Measurements from ENCODE around the gene SLC29A1. TPM values are rescaled to one million over a fixed set of nuclear protein-coding genes. Genes with fewer than 3 reads are reported as not detected.

The SLC29A1 gene
- 10 to 100 TPM; 11.6 to 18.5 TPM for polyA plus RNA-seq

- Histone ChIP-seq H3K27ac (ENCODE audit: low read depth in 2 of 2, low read length in 1 of 2) (peak within 1 kb of the TSS; percentile 53 to 81), H3K36me3 (ENCODE audit: control insufficient read depth in 2 of 2, insufficient read depth in 2 of 2, low read length in 1 of 2) (peaks cover 0 to 2% of the 10 kb centered on the region in 2 donors), H3K27me3 (ENCODE audit: control insufficient read depth in 1 of 2, insufficient read depth in 2 of 2, low read length in 2 of 2) (no peaks in the 10 kb centered on the region), H3K9me3 (ENCODE audit: control insufficient read depth in 2 of 2, insufficient read depth in 1 of 2, low read depth in 1 of 2, low read length in 1 of 2) (no peaks in the 10 kb centered on the region), H3K4me1 (ENCODE audit: control insufficient read depth in 2 of 2, insufficient read depth in 2 of 2, low read length in 1 of 2) (peaks cover 3 to 14% of the 10 kb centered on the region in 2 donors), H3K4me3 (ENCODE audit: low read depth in 1 of 2, low read length in 2 of 2) (peak within 1 kb of the TSS; percentile 48 to 52)
- 1% methylated on average over 42 to 73 of the region's 73 CpGs for WGBS, 2 donors
These were observed at the start of gene SLC29A1 for GRCh38 chr6:44223319-44224028. SLC29A1 (plus strand) TSS chr6:44223595; CDS start chr6:44227314, 3,719 bp downstream.

- Histone ChIP-seq H3K9me3 (ENCODE audit: control insufficient read depth in 2 of 2, insufficient read depth in 1 of 2, low read depth in 1 of 2, low read length in 1 of 2) (no peaks in the 10 kb centered on the region), H3K4me1 (ENCODE audit: control insufficient read depth in 2 of 2, insufficient read depth in 2 of 2, low read length in 1 of 2) (no peaks in the 10 kb centered on the region), H3K27ac (ENCODE audit: low read depth in 2 of 2, low read length in 1 of 2) (no peak overlapping the region), H3K4me3 (ENCODE audit: low read depth in 1 of 2, low read length in 2 of 2) (no peak overlapping the region), H3K36me3 (ENCODE audit: control insufficient read depth in 2 of 2, insufficient read depth in 2 of 2, low read length in 1 of 2) (no peaks in the 10 kb centered on the region), H3K27me3 (ENCODE audit: control insufficient read depth in 1 of 2, insufficient read depth in 2 of 2, low read length in 2 of 2) (no peaks in the 10 kb centered on the region)
- WGBS, 2 donors = 78 to 79% methylated on average over 15 of the region's 15 CpGs
These were observed 47.1 kb upstream of the SLC29A1 start for GRCh38 chr6:44176130-44176761.

DNA sequence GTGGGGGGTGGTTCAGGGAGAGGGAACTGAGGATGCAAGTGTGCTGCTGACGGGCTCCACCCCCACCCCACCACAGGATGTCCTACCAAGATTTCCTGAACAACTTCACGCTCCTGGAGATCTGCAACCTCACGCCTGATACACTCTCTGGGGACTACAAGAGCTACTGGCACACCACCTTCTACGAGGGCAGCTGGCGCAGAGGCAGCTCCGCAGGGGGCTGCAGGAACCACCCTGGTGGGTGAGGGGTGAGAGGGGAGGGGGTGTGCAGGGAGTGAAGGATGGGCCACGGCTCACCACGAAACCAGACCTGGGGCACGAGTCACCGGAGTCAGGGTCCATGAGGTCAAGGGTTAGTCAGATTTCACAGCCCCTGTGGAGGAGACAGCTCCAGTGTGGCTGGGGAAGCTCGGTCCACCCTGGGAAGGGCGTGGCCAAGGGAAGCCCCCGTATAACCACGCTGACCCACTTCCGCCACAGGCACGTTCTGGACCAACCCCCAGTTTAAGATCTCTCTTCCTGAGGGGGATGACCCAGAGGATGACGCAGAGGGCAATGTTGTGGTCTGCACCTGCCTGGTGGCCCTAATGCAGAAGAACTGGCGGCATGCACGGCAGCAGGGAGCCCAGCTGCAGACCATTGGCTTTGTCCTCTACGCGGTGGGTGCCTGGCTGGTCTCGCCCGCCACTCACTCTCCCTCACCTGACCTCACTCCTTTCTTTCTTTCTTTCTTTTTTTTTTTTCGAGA lies 46.5 kb upstream of the SLC29A1 start:
- no peak overlapping the region for H3K27ac ChIP-seq (ENCODE audit: low read depth in 2 of 2, low read length in 1 of 2)
- H3K9me3 ChIP-seq (ENCODE audit: control insufficient read depth in 2 of 2, insufficient read depth in 1 of 2, low read depth in 1 of 2, low read length in 1 of 2) = no peaks in the 10 kb centered on the region
- H3K4me1 ChIP-seq (ENCODE audit: control insufficient read depth in 2 of 2, insufficient read depth in 2 of 2, low read length in 1 of 2) = no peaks in the 10 kb centered on the region
- WGBS, 2 donors = 74 to 75% methylated on average over 24 of the region's 24 CpGs
- no peaks in the 10 kb centered on the region for H3K36me3 ChIP-seq (ENCODE audit: control insufficient read depth in 2 of 2, insufficient read depth in 2 of 2, low read length in 1 of 2)
- no peaks in the 10 kb centered on the region for H3K27me3 ChIP-seq (ENCODE audit: control insufficient read depth in 1 of 2, insufficient read depth in 2 of 2, low read length in 2 of 2)
- H3K4me3 ChIP-seq (ENCODE audit: low read depth in 1 of 2, low read length in 2 of 2) = no peak overlapping the region

DNA sequence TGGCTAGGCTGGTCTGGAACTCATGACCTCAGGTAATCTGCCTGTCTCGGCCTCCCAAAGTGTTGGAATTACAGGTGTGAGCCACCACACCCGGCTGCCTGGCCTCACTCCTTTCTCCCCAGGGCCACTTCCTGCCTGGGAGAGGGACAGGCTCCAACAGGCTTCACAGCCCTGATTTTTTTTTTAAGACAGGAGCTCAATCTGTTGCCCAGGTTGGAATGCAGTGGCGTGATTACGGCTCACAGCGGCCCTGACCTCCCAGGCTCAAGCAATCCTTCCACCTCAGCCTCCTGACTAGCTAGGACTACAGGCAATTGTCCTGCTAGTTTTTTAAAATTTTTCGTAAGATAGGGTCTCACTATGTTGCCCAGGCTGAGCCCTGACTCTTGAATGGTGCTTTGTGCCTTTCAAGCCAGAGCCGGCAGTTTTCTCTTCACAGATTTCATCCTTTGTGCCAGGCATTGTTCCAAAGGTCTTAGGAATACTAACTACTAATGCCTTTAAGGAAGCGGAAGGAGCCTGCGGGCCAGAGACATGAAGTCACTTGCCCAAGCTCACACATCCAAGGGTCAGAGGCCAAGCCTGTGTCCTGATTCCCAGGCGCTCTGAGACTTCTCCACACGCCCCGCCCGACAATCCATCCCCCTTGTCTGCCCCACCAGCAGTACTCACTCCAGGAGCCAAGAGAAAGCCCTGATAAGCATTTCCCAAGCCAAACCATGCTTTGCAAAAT lies 45.5 kb upstream of the SLC29A1 start:
- no peak overlapping the region for H3K4me3 ChIP-seq (ENCODE audit: low read depth in 1 of 2, low read length in 2 of 2)
- H3K27ac ChIP-seq (ENCODE audit: low read depth in 2 of 2, low read length in 1 of 2) = peak overlapping the region; percentile 47 to 63
- 44 to 58% methylated on average over 13 of the region's 13 CpGs for WGBS, 2 donors
- no peaks in the 10 kb centered on the region for H3K9me3 ChIP-seq (ENCODE audit: control insufficient read depth in 2 of 2, insufficient read depth in 1 of 2, low read depth in 1 of 2, low read length in 1 of 2)
- no peaks in the 10 kb centered on the region for H3K27me3 ChIP-seq (ENCODE audit: control insufficient read depth in 1 of 2, insufficient read depth in 2 of 2, low read length in 2 of 2)
- peaks cover 0 to 1% of the 10 kb centered on the region in 2 donors for H3K4me1 ChIP-seq (ENCODE audit: control insufficient read depth in 2 of 2, insufficient read depth in 2 of 2, low read length in 1 of 2)
- no peaks in the 10 kb centered on the region for H3K36me3 ChIP-seq (ENCODE audit: control insufficient read depth in 2 of 2, insufficient read depth in 2 of 2, low read length in 1 of 2)

DNA sequence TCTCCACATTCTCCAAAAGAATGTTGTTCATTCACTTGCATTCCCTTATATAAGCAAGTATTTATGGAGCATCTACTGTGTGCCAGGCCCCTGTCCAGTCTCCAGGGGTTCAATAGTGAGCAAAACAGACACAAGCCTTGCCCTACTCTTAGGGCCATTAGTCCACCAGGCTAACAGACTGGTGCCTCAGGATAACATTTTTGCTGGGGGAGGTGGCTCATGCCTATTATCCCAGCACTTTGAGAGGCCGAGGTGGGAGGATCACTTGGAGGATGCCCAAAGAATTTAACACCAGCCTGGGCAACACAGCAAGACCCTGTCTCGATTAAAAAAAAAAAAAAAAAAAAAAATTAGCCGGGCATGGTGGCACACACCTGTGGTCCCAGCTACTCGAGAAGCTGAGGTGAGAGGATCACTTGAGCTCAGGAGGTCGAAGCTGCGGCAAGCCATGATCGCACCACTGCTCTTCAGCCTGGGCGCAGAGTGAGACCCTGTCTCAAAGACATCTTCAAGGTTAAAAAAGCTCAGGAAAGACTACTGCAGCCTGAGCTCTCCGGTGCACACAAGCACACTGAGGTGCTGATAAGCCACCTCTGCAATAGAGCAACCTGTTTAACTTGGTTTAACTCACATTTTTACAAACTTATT lies 44.8 kb upstream of the SLC29A1 start:
- 84 to 91% methylated on average over 9 of the region's 9 CpGs for WGBS, 2 donors
- Histone ChIP-seq H3K4me1 (ENCODE audit: control insufficient read depth in 2 of 2, insufficient read depth in 2 of 2, low read length in 1 of 2) (peaks cover 0 to 4% of the 10 kb centered on the region in 2 donors), H3K27me3 (ENCODE audit: control insufficient read depth in 1 of 2, insufficient read depth in 2 of 2, low read length in 2 of 2) (no peaks in the 10 kb centered on the region), H3K9me3 (ENCODE audit: control insufficient read depth in 2 of 2, insufficient read depth in 1 of 2, low read depth in 1 of 2, low read length in 1 of 2) (no peaks in the 10 kb centered on the region), H3K27ac (ENCODE audit: low read depth in 2 of 2, low read length in 1 of 2) (peak overlapping the region in 1 of 2 donors; percentile 63), H3K36me3 (ENCODE audit: control insufficient read depth in 2 of 2, insufficient read depth in 2 of 2, low read length in 1 of 2) (no peaks in the 10 kb centered on the region), H3K4me3 (ENCODE audit: low read depth in 1 of 2, low read length in 2 of 2) (no peak overlapping the region)

DNA sequence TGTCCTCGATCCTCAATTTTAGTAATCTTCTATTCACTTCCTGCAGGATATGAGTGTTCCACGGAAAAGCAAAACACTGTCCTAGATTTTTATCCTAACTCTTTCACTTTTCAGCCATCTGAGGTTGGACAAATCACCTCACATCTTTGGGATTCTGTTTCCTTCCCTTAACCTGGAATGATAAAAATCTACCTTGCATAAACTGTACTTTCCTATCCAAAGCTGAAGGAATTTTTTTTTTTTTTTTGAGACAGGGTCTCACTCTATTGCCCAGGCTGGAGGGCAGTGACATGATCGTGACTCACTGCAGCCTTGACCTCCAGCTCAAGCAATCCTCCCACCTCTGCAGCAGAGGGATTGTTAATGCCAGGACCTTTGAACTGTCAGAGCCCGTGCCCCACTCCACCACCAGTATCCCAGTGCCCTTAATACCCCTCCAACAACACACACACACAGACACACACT lies 44.3 kb upstream of the SLC29A1 start:
- no peak overlapping the region for H3K4me3 ChIP-seq (ENCODE audit: low read depth in 1 of 2, low read length in 2 of 2)
- H3K27me3 ChIP-seq (ENCODE audit: control insufficient read depth in 1 of 2, insufficient read depth in 2 of 2, low read length in 2 of 2) = no peaks in the 10 kb centered on the region
- no peaks in the 10 kb centered on the region for H3K36me3 ChIP-seq (ENCODE audit: control insufficient read depth in 2 of 2, insufficient read depth in 2 of 2, low read length in 1 of 2)
- H3K4me1 ChIP-seq (ENCODE audit: control insufficient read depth in 2 of 2, insufficient read depth in 2 of 2, low read length in 1 of 2) = peaks cover 0 to 4% of the 10 kb centered on the region in 2 donors
- 53 to 61% methylated on average over 4 of the region's 4 CpGs for WGBS, 2 donors
- H3K9me3 ChIP-seq (ENCODE audit: control insufficient read depth in 2 of 2, insufficient read depth in 1 of 2, low read depth in 1 of 2, low read length in 1 of 2) = no peaks in the 10 kb centered on the region
- H3K27ac ChIP-seq (ENCODE audit: low read depth in 2 of 2, low read length in 1 of 2) = no peak overlapping the region

DNA sequence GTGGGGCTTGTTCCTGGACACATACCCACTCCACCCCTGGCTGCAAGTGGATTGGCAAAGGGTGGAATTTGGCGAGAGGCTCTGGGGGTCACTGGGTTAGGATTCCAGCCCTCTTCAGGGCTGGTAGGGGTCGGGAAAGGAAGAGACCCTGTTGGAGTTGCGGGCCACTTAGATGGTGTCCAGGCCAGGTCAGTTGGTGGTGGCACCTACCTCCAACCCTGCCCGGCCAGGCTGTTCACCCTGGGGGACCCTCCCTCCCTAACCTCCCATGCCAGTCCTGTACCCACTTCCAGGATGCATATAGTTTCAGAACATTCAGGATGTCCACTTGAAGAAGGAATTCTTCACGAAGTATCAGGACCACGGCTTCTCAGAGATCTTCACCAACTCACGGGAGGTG lies 43.7 kb upstream of the SLC29A1 start:
- Histone ChIP-seq H3K9me3 (ENCODE audit: control insufficient read depth in 2 of 2, insufficient read depth in 1 of 2, low read depth in 1 of 2, low read length in 1 of 2) (no peaks in the 10 kb centered on the region), H3K4me3 (ENCODE audit: low read depth in 1 of 2, low read length in 2 of 2) (no peak overlapping the region), H3K36me3 (ENCODE audit: control insufficient read depth in 2 of 2, insufficient read depth in 2 of 2, low read length in 1 of 2) (no peaks in the 10 kb centered on the region), H3K27me3 (ENCODE audit: control insufficient read depth in 1 of 2, insufficient read depth in 2 of 2, low read length in 2 of 2) (no peaks in the 10 kb centered on the region), H3K27ac (ENCODE audit: low read depth in 2 of 2, low read length in 1 of 2) (no peak overlapping the region), H3K4me1 (ENCODE audit: control insufficient read depth in 2 of 2, insufficient read depth in 2 of 2, low read length in 1 of 2) (peaks cover 0 to 4% of the 10 kb centered on the region in 2 donors)
- WGBS, 2 donors = 90 to 93% methylated on average over 7 of the region's 7 CpGs

DNA sequence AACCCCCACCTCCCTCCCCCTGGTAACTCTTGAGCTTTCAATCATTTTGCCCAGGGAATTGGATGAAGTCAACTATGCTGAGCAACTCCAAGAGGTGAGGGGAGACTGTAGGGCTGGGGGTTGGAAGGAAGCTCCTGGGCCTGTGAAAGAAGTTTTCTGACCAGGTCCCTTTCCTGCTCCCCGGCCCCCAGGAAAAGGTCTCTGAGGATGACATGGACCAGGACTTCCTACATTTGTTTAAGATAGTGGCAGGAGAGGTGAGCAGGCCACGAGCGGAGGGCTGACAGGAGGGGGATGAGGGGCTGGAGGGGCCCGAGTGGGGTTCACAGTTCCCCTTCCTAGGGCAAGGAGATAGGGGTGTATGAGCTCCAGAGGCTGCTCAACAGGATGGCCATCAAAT lies 43.0 kb upstream of the SLC29A1 start:
- 87 to 91% methylated on average over 4 of the region's 4 CpGs for WGBS, 2 donors
- Histone ChIP-seq H3K9me3 (ENCODE audit: control insufficient read depth in 2 of 2, insufficient read depth in 1 of 2, low read depth in 1 of 2, low read length in 1 of 2) (no peaks in the 10 kb centered on the region), H3K36me3 (ENCODE audit: control insufficient read depth in 2 of 2, insufficient read depth in 2 of 2, low read length in 1 of 2) (no peaks in the 10 kb centered on the region), H3K4me1 (ENCODE audit: control insufficient read depth in 2 of 2, insufficient read depth in 2 of 2, low read length in 1 of 2) (peaks cover 0 to 4% of the 10 kb centered on the region in 2 donors), H3K27ac (ENCODE audit: low read depth in 2 of 2, low read length in 1 of 2) (no peak overlapping the region), H3K27me3 (ENCODE audit: control insufficient read depth in 1 of 2, insufficient read depth in 2 of 2, low read length in 2 of 2) (no peaks in the 10 kb centered on the region), H3K4me3 (ENCODE audit: low read depth in 1 of 2, low read length in 2 of 2) (no peak overlapping the region)

- Histone ChIP-seq H3K36me3 (ENCODE audit: control insufficient read depth in 2 of 2, insufficient read depth in 2 of 2, low read length in 1 of 2) (no peaks in the 10 kb centered on the region), H3K27ac (ENCODE audit: low read depth in 2 of 2, low read length in 1 of 2) (no peak overlapping the region), H3K9me3 (ENCODE audit: control insufficient read depth in 2 of 2, insufficient read depth in 1 of 2, low read depth in 1 of 2, low read length in 1 of 2) (no peaks in the 10 kb centered on the region), H3K4me1 (ENCODE audit: control insufficient read depth in 2 of 2, insufficient read depth in 2 of 2, low read length in 1 of 2) (peaks cover 0 to 4% of the 10 kb centered on the region in 2 donors), H3K4me3 (ENCODE audit: low read depth in 1 of 2, low read length in 2 of 2) (no peak overlapping the region), H3K27me3 (ENCODE audit: control insufficient read depth in 1 of 2, insufficient read depth in 2 of 2, low read length in 2 of 2) (no peaks in the 10 kb centered on the region)
- WGBS, 2 donors = 93 to 94% methylated on average over 4 of the region's 4 CpGs
These were observed 42.5 kb upstream of the SLC29A1 start for GRCh38 chr6:44180886-44181285.

Data from esophagus (tissue), 2 donors.